Activated T-cell treated with anti-CD3 and anti-CD28 coated beads, Interleukin-2, amount 50 U/mL, for 24 hours (primary cell): ENCODE results near the gene STX7.

ENCODE experiments used
- DNase-seq: peaks from one replicate; pipeline ENCODE4 v3.0.0-alpha.2; 2020
- H3K27ac Mint-ChIP-seq: 2 replicates; pipeline ENCODE4 v1.8.0; 2020; ENCODE audit warnings: mild to moderate bottlenecking, mixed read lengths
- H3K27me3 Mint-ChIP-seq: 2 replicates; pipeline ENCODE4 v1.8.0; 2020; ENCODE audit warnings: mixed read lengths
- H3K36me3 Mint-ChIP-seq: 2 replicates; pipeline ENCODE4 v1.8.0; 2020; ENCODE audit warnings: low read depth, mixed read lengths
- H3K4me1 Mint-ChIP-seq: 2 replicates; pipeline ENCODE4 v1.8.0; 2020; ENCODE audit warnings: low read depth, mixed read lengths
- H3K4me3 Mint-ChIP-seq: 2 replicates; pipeline ENCODE4 v1.8.0; 2020; ENCODE audit warnings: mild to moderate bottlenecking, moderate library complexity, mixed read lengths
- H3K9me3 Mint-ChIP-seq: 2 replicates; pipeline ENCODE4 v1.8.0; 2020; ENCODE audit warnings: mixed read lengths

The STX7 gene

DNA sequence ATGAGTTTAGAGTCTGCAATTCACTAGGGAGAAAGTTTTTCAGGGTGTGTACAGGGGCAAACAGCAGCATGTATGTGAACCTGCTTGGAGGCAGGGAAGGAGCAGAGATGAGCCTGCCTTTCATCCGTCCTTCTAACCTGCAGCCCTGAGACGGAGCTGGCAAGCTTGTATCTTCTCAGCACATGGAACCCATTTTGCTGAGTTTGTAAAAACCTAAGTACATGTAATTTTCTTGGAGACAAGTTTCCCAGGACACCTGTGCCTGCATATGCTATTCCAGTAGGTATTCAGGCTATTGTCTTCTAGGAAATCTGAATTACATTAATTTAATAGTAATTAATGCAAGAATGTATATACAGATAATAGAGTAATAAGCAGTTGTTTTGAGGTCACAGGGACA, 82.8 kb downstream of the STX7 start:
- DNase-seq = no peak
- Mint-ChIP-seq H3K27me3 (peaks cover 50% of the 10 kb centered on the region), H3K4me3 (no peak overlapping the region), H3K9me3 (no peaks in the 10 kb centered on the region), H3K4me1 (no peaks in the 10 kb centered on the region), H3K27ac (no peak overlapping the region), H3K36me3 (no peaks in the 10 kb centered on the region)

DNA sequence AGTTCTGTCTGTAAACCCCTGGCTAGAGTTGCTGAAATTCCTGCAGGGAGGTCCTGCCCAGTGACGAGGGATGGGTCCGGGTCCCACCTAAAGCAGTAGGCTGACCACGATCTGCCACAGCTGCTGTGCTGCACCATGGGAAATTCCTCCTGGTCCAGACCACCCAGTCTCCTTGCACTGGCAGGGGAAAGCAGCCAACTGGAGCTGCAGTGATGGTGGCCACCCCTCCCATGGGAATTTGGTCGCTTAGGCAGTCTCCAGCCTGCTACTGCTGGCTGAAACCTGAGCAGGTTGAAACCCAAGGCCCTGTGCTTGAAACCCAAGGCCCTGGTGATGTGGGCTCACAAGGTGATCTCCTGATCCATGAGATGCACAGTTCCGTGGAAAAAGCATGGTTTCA, 87.7 kb downstream of the STX7 start:
- Mint-ChIP-seq H3K4me1 (no peaks in the 10 kb centered on the region), H3K36me3 (no peaks in the 10 kb centered on the region), H3K27ac (no peak overlapping the region), H3K27me3 (peaks cover 22% of the 10 kb centered on the region), H3K9me3 (peaks cover 11% of the 10 kb centered on the region), H3K4me3 (no peak overlapping the region)
- no peak for DNase-seq

DNA sequence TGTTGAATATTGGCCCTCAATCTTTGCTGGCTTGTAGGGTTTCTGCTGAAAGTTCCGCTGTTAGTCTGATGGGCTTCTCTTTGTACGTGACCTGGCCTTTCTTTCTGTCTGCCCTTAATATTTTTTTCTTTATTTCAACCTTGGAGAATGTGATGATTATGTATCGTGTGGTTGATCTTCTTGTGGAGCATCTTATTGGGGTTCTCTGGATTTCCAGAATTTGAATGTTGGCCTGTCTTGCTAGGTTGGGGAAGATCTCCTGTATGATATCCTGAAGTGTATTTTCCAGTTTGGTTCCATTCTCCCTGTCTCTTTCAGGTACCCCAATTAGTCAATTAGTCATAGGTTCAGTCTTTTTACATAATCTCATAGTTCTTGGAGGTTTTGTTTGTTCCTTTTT, 89.1 kb downstream of the STX7 start:
- Mint-ChIP-seq H3K36me3 (no peaks in the 10 kb centered on the region), H3K27ac (no peak overlapping the region), H3K27me3 (peaks cover 19% of the 10 kb centered on the region), H3K9me3 (peaks cover 11% of the 10 kb centered on the region), H3K4me1 (no peaks in the 10 kb centered on the region), H3K4me3 (no peak overlapping the region)
- no peak for DNase-seq

DNA sequence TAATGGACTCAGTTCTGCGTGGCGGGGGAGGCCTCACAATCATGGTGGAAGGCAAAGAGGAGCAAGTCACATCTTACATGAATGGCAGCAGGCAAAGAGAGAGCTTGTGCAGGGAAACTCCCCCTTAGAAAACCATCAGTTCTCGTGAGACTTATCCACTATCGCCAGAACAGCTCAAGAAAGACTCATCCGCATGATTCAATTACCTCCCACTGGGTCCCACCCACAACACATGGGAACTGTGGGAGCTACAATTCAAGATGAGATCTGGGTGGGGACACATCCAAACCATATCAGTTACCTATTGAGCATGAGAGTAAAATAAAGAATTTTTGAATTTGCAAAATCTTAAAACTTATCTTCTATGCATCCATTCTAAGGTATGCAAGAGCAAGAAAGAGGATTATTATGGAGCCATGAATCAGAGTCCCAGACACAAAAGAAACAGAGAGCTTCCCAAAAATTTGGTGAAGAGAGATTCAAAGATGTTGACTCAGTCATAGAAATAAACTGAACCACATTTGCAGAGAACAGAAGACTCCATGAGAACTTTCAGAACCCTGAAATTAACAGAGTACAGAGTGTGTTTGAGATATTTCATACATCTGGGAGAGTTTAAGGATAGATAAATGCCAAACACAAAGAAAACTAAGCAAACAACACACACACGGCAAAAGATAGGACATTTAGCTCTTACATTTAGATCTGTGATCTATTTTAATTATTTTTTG, 94.5 kb downstream of the STX7 start:
- H3K27me3 Mint-ChIP-seq = peaks cover 13% of the 10 kb centered on the region
- no peak overlapping the region for H3K4me3 Mint-ChIP-seq
- H3K4me1 Mint-ChIP-seq = no peaks in the 10 kb centered on the region
- no peak overlapping the region for H3K27ac Mint-ChIP-seq
- no peaks in the 10 kb centered on the region for H3K36me3 Mint-ChIP-seq
- peaks cover 11% of the 10 kb centered on the region for H3K9me3 Mint-ChIP-seq
- no peak for DNase-seq

DNA sequence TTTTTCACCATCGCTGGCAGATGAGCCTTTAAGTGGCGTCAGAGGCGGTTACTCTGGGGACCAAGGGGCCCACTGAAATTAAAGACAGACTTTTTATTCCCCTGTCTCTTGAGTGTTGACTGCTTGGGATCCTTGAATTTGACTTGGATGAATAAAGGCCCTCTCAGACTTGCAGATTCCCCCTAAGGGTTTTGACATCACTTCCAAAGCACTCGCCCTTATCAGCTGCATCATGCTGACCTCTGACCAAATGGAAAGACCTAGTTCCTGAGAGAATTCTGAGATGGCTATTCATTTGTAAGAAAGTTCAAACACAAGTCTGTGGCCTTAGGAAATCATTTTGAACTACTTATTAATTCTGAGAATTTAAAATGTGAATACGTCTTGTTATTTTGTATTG, 98.2 kb downstream of the STX7 start:
- peaks cover 37% of the 10 kb centered on the region for H3K27me3 Mint-ChIP-seq
- no peak for DNase-seq
- no peaks in the 10 kb centered on the region for H3K36me3 Mint-ChIP-seq
- H3K27ac Mint-ChIP-seq = no peak overlapping the region
- no peaks in the 10 kb centered on the region for H3K4me1 Mint-ChIP-seq
- no peak overlapping the region for H3K4me3 Mint-ChIP-seq
- H3K9me3 Mint-ChIP-seq = no peaks in the 10 kb centered on the region

DNA sequence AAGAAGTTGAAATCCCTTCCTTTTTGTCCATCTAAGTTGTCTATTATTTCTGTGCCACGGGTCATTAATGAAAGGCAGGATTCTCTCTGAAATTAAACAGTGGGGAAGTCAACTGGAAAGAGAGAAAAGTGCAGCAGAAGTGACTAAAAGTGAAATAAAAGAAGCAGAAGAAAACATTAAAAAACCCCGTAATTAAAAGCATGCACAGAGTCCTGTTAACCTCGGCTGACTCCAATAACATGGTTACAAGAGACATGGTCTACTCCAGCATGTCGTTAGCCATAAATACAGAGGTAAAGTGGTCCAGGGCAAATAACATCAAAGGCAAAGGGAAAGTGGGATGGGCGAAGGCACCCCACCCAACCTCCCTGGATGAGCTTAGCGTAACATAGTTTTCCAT, 98.6 kb downstream of the STX7 start:
- H3K27me3 Mint-ChIP-seq = peaks cover 37% of the 10 kb centered on the region
- no peaks in the 10 kb centered on the region for H3K4me1 Mint-ChIP-seq
- DNase-seq = no peak
- H3K27ac Mint-ChIP-seq = no peak overlapping the region
- no peaks in the 10 kb centered on the region for H3K36me3 Mint-ChIP-seq
- H3K4me3 Mint-ChIP-seq = no peak overlapping the region
- no peaks in the 10 kb centered on the region for H3K9me3 Mint-ChIP-seq

DNA sequence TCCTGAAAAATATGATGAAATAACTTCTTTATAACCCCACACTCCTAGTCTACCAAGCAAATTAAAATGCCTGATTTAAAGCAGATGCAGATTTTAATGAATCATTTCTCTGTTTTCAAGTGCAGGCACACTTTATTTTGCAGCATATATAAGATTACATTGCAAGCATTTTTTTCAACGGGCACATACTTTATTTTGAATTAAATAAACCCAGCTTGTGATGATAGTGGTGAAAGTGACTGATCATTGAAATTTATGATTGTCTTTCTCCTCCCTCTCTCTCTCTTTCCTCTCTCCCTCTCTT, 99.5 kb downstream of the STX7 start:
- Mint-ChIP-seq H3K4me3 (no peak overlapping the region), H3K9me3 (no peaks in the 10 kb centered on the region), H3K27me3 (peaks cover 42% of the 10 kb centered on the region), H3K36me3 (no peaks in the 10 kb centered on the region), H3K27ac (no peak overlapping the region), H3K4me1 (no peaks in the 10 kb centered on the region)
- no peak for DNase-seq

DNA sequence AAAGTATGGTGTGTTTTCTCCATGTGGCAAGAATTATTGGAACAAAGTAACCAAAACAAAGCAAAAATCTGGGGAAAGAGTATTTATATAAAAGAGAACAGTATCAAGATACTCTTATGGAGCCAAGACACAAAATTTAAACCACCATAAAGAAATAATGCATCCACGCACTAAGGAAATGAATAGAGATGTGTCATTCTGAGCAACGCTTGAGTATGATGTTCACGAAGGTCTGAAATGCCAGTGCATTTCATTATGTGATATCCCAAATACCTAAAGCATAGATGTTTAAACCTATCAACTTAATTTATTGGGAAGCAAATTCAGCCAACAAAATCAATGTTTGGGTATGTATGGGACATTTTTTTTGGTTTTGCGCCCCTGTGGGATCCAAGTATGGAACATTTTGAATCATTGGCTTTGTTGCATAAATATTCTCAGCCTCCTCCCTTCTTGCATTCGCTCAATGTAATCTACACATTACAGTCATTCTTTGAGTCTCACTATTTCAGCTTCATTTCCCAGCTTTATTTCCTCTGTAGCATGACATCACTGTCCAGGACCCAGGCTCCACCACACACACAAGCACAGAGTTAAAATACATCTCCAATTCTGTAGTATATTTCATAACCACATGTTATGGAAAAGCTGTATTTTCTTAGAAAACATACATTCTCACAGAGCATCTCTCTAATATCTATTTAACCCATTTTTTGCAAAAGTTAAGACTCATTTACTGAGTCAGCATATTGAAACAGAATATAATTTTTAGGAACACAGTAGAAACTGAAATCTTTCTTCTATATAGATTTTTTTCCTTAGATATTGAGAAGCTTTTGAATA, 100.0 kb downstream of the STX7 start:
- Mint-ChIP-seq H3K27me3 (peaks cover 47% of the 10 kb centered on the region), H3K27ac (no peak overlapping the region), H3K9me3 (no peaks in the 10 kb centered on the region), H3K4me1 (no peaks in the 10 kb centered on the region), H3K4me3 (no peak overlapping the region), H3K36me3 (no peaks in the 10 kb centered on the region)
- no peak for DNase-seq

DNA sequence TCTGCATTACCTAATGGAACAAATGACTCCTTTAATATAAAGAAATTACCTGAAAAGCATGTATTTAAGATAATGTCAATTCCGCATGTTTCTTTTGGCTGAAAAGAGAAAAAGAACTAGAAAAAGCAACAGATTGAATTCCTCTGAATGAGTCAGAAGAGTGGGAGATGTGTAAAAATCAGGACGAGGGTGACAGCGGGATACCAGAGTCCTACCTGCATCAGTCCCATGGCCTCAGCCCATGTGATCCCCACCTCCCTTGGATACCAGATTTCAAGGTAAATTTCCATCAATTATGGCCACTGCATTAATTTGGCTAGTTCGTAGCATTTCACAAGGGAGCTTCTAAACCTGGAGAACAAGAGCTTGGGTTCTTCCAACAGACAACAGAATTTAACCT, 101.6 kb downstream of the STX7 start:
- Mint-ChIP-seq H3K36me3 (no peaks in the 10 kb centered on the region), H3K4me1 (no peaks in the 10 kb centered on the region), H3K27ac (no peak overlapping the region), H3K27me3 (peaks cover 58% of the 10 kb centered on the region), H3K4me3 (no peak overlapping the region), H3K9me3 (no peaks in the 10 kb centered on the region)
- DNase-seq = no peak

DNA sequence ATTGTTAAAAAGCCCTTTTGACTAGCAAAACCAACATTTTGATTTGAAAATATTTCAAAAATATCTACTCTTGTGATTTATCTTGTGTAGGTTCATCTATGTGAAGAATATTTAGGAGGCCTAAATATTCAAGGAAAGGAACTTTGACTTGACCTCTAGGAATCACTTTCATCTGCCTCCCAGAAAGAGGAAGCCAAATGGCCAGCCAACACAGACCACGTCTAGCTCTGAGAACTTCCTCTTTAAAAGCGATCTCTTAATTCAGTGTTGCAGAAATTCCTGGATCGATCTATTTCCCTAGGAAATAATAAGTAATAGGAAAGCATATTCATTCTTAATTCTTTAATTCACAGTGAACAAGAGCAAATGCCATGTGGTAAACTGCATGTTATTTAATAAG, 102.1 kb downstream of the STX7 start:
- Mint-ChIP-seq H3K4me1 (no peaks in the 10 kb centered on the region), H3K4me3 (no peak overlapping the region), H3K27ac (no peak overlapping the region), H3K36me3 (no peaks in the 10 kb centered on the region), H3K27me3 (peaks cover 62% of the 10 kb centered on the region), H3K9me3 (no peaks in the 10 kb centered on the region)
- no peak for DNase-seq

DNA sequence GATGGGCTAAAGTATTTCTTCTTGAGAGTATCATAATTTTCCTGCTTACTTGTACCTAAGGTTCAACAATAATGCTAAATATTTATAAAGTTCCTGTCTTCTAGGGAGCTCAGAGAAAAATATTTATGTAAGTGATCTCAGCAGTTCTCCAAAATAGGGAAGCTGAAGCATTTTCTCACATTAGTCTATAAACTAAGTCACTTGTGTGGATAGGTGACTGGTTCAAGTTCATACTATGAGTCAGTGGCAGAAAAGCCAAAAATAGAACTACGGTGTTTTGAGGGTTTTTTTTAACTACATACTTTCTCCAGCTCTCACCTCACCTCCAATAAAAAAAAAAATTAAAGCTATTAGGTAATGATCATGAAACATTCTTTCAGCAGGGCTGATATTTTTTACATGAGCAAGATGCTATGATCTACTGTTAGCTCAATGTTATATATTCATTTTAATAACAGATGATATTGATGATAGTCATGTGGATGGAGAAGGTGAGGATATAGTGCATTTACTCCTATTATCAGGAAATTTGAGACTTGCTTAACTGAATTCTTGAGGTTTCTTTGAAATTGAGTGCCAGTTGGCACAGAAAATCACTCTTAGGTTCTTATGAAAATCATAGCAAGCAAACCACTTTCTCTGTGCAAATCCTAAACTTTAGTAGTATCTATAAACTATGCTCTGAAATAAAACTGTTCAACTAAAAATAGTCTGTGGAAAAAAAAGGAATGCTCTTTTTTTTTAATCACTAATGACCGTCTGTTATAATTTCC, 107.6 kb downstream of the STX7 start:
- peaks cover 73% of the 10 kb centered on the region for H3K27me3 Mint-ChIP-seq

DNA sequence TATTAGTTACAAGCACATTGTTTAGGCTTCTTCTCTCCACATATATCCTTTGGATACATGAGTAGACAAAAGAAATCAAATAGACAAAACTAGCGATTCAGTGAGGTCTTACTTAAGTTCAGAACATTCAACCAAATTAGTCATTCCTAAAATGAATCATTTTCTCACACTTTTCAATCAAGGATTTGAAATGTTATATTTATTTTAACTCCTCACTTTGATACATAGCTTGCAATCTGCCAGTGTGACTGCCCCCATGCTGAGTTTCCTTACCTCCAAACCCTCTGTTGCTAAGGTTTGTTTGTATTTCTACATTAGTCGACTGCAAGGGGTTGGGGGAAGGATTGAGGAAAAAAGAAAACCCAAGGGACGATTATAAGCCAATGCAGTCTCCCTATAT, 108.2 kb downstream of the STX7 start:
- DNase-seq = no peak
- no peaks in the 10 kb centered on the region for H3K36me3 Mint-ChIP-seq
- peaks cover 24% of the 10 kb centered on the region for H3K4me1 Mint-ChIP-seq
- H3K27me3 Mint-ChIP-seq = peaks cover 74% of the 10 kb centered on the region
- H3K27ac Mint-ChIP-seq = no peak overlapping the region
- no peak overlapping the region for H3K4me3 Mint-ChIP-seq
- H3K9me3 Mint-ChIP-seq = no peaks in the 10 kb centered on the region

More for the DNA sequence above, 107.6 kb downstream of the STX7 start:
- Mint-ChIP-seq H3K4me3 (no peak overlapping the region), H3K27ac (no peak overlapping the region), H3K4me1 (peaks cover 23% of the 10 kb centered on the region), H3K36me3 (no peaks in the 10 kb centered on the region), H3K9me3 (no peaks in the 10 kb centered on the region)
- no peak for DNase-seq

DNA sequence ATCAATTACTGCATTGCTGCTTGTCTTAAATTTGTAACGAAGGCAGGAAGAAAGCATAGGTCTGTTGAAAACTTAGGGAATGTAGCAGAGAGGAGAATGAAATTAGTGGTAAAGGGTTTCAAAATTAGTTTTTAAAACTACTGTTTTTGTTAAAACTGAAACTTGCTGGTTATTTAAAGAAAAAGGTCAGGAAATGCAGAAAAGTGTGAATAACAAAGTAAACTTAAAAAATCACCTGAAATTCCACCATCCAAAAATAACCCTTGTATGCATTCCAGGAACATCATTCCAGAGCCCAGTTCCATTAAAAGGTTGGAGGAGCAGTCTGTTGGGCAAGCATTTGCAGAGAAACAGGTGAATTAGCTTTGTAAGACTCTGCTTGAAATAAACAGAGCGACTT, 108.6 kb downstream of the STX7 start:
- Mint-ChIP-seq H3K4me1 (peaks cover 24% of the 10 kb centered on the region), H3K27me3 (peaks cover 78% of the 10 kb centered on the region), H3K27ac (no peak overlapping the region), H3K9me3 (no peaks in the 10 kb centered on the region), H3K36me3 (no peaks in the 10 kb centered on the region), H3K4me3 (no peak overlapping the region)
- DNase-seq = no peak

DNA sequence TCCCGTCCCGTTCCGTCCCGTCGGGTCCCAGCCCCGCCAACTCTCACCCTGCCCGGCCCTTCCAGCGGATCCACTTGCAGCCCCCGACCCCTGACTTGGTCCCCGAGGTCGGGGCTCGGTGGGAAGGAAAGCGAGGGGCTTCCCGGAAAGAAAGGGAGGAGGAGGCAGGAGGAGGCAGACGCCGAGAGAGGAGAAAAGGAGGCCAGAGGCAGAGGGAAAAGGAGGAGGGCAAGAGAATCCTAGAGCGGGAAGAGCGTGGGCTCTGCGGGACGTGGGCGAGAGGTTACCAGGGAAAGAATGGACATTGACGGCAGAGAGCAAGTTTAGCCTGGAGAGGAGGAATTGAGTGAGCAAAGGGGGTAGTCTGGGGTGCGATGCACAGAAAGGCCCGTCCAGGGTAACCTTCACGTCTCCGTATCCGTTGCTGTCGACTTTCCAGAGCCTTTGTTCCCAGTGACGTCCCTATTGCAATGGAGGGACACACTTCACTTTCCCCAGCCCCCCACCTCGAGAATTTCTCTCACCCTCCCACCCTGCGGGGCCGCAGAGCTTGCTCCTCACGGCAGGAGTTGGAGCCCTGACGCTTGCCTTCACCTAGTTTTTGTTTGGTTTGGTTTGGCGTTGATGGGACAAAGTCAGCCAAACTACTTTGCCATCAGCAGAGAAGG, 111.2 kb downstream of the STX7 start:
- no peak for DNase-seq
- Mint-ChIP-seq H3K9me3 (no peaks in the 10 kb centered on the region), H3K4me3 (peak overlapping the region; percentile 20), H3K4me1 (peaks cover 24% of the 10 kb centered on the region), H3K36me3 (no peaks in the 10 kb centered on the region), H3K27me3 (peaks cover 76% of the 10 kb centered on the region), H3K27ac (no peak overlapping the region)
